ENCODE results near the gene FAM236B. TPM values are rescaled to one million over a fixed set of nuclear protein-coding genes. Genes with fewer than 3 reads are reported as not detected.
"Not testable (repeated sequence)": the region's sequence is repeated elsewhere in the genome, so short reads cannot be mapped to it uniquely, and the experiment has no call there.

Gene FAM236B
- total RNA-seq: not detected

GRCh38 chrX:72782560-72782959, at the start of gene FAM236B:
Gene FAM236B, minus strand, starts transcription at chrX:72782660. Its CDS starts 100 bp downstream, at chrX:72782560.
- not testable (repeated sequence) for H3K36me3 Mint-ChIP-seq

GRCh38 chrX:72830701-72831100, 48.2 kb upstream of the FAM236B start:
- H3K27ac Mint-ChIP-seq; H3K4me1 Mint-ChIP-seq (ENCODE audit: low read depth in 2 of 2); ATAC-seq; H3K4me3 Mint-ChIP-seq; H3K36me3 Mint-ChIP-seq; H3K9me3 Mint-ChIP-seq; H3K27me3 Mint-ChIP-seq; DNase-seq (ENCODE audit: low spot score): not testable (repeated sequence)

More at GRCh38 chrX:72782560-72782959, at the start of gene FAM236B:
- not testable (repeated sequence) for ATAC-seq; H3K27ac Mint-ChIP-seq; H3K27me3 Mint-ChIP-seq; H3K9me3 Mint-ChIP-seq; DNase-seq (ENCODE audit: low spot score); H3K4me3 Mint-ChIP-seq; H3K4me1 Mint-ChIP-seq (ENCODE audit: low read depth in 2 of 2)

GRCh38 chrX:72808110-72808509, 25.6 kb upstream of the FAM236B start, which contains the start of gene FAM236D:
Gene FAM236D, minus strand, starts transcription at chrX:72808210. Its CDS starts 100 bp downstream, at chrX:72808110.
- not testable (repeated sequence) for ATAC-seq; H3K36me3 Mint-ChIP-seq; H3K4me3 Mint-ChIP-seq; H3K4me1 Mint-ChIP-seq (ENCODE audit: low read depth in 2 of 2); DNase-seq (ENCODE audit: low spot score); H3K27ac Mint-ChIP-seq; H3K9me3 Mint-ChIP-seq; H3K27me3 Mint-ChIP-seq

GRCh38 chrX:72790390-72790789, 7.9 kb upstream of the FAM236B start:
- H3K4me1 Mint-ChIP-seq (ENCODE audit: low read depth in 2 of 2); H3K27me3 Mint-ChIP-seq: not testable (repeated sequence)

DNA sequence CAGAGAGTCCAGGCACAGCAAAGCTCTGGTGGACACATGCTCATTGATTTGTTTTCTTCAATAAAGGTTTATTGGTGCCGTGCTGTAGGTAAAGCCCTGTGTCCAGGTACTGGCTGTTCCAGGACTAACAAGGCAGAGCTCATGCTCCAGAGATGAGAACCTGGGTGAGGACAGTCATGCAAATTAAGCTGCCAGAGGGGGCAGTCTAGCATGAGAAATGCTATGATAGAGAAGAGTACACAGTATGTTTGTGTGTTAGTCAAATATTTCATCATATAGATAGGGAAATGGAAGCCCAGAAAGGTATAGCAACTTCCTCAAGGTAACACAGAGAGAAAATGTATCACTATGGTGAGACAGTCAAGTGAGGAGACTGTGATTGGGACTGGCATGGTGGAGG, 5.7 kb upstream of the FAM236B start:
- ATAC-seq; H3K4me3 Mint-ChIP-seq; H3K27me3 Mint-ChIP-seq; H3K27ac Mint-ChIP-seq; H3K9me3 Mint-ChIP-seq; H3K36me3 Mint-ChIP-seq; H3K4me1 Mint-ChIP-seq (ENCODE audit: low read depth in 2 of 2); DNase-seq (ENCODE audit: low spot score): not testable (repeated sequence)

More at GRCh38 chrX:72790390-72790789, 7.9 kb upstream of the FAM236B start:
- not testable (repeated sequence) for H3K9me3 Mint-ChIP-seq, H3K27ac Mint-ChIP-seq, H3K36me3 Mint-ChIP-seq, H3K4me3 Mint-ChIP-seq
- DNase-seq (ENCODE audit: low spot score): peak; percentile 37
- peak in 1 of 2 donors; percentile 56 for ATAC-seq

DNA sequence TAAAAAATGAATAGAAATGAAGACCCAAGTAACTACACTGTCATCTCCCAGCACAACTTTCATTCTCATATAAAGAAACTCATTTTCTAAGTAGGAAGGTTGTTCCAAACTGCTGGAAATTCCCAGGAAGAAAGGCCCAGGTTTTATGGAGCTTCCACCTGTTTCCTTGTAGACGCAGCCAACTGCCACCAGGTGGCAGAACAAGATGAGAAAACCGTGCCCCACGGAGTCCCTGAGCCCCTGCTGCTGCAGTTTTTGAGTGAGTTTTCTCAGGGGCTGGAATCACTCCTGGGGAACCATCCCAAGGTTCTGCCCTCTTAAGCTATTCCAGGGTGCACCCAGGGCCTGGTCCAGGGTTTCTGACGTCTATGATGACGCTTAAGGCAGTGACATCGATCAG, 1.5 kb upstream of the FAM236B start:
- H3K4me1 Mint-ChIP-seq (ENCODE audit: low read depth in 2 of 2); H3K4me3 Mint-ChIP-seq; ATAC-seq; DNase-seq (ENCODE audit: low spot score); H3K27ac Mint-ChIP-seq; H3K9me3 Mint-ChIP-seq; H3K27me3 Mint-ChIP-seq; H3K36me3 Mint-ChIP-seq: not testable (repeated sequence)

- not testable (repeated sequence) for H3K4me3 Mint-ChIP-seq; H3K27me3 Mint-ChIP-seq; H3K27ac Mint-ChIP-seq; ATAC-seq; DNase-seq (ENCODE audit: low spot score); H3K36me3 Mint-ChIP-seq; H3K4me1 Mint-ChIP-seq (ENCODE audit: low read depth in 2 of 2); H3K9me3 Mint-ChIP-seq
These were observed 991 bp upstream of the FAM236B start for GRCh38 chrX:72783365-72783936.

- not testable (repeated sequence) for H3K27ac Mint-ChIP-seq; H3K4me3 Mint-ChIP-seq; DNase-seq (ENCODE audit: low spot score); H3K4me1 Mint-ChIP-seq (ENCODE audit: low read depth in 2 of 2); H3K9me3 Mint-ChIP-seq; H3K27me3 Mint-ChIP-seq; ATAC-seq; H3K36me3 Mint-ChIP-seq
These were observed 4.3 kb downstream of the FAM236B start for GRCh38 chrX:72778146-72778545.

- not testable (repeated sequence) for H3K27ac Mint-ChIP-seq; H3K4me3 Mint-ChIP-seq; H3K36me3 Mint-ChIP-seq; H3K27me3 Mint-ChIP-seq; H3K4me1 Mint-ChIP-seq (ENCODE audit: low read depth in 2 of 2); DNase-seq (ENCODE audit: low spot score); H3K9me3 Mint-ChIP-seq
- peak in 1 of 2 donors; percentile 59 for ATAC-seq
These were observed 5.0 kb downstream of the FAM236B start for GRCh38 chrX:72777467-72777790.

GRCh38 chrX:72776653-72777466, 5.6 kb downstream of the FAM236B start, which contains the start of gene DMRTC1B:
Gene DMRTC1B, plus strand, starts transcription at chrX:72776890. Its CDS starts 68,246 bp downstream, at chrX:72845136.
- not testable (repeated sequence) for H3K27ac Mint-ChIP-seq; H3K27me3 Mint-ChIP-seq; H3K9me3 Mint-ChIP-seq; DNase-seq (ENCODE audit: low spot score); H3K4me3 Mint-ChIP-seq; H3K4me1 Mint-ChIP-seq (ENCODE audit: low read depth in 2 of 2); H3K36me3 Mint-ChIP-seq
- ATAC-seq: peak; percentile 71 to 72

DNA sequence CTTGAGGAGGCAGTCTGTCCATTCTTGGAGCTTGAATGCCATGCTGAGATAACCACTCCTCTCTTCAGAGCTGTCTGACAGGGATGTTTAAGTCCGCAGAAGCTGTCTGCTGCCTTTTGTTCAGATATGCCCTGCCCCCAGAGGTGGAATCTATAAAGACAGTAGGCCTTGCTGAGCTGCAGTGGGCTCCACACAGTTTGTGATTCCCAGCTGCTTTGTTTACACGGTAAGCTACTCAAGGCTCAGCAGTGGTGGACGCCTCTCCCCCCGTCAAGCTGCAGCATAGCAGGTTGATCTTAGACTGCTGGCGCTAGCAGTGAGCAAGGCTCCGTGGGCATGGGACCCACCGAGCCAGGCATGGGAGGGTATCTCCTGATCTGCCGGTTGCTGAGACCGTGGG, 22.0 kb downstream of the FAM236B start:
- H3K36me3 Mint-ChIP-seq; H3K9me3 Mint-ChIP-seq; H3K4me3 Mint-ChIP-seq; H3K27ac Mint-ChIP-seq; ATAC-seq; DNase-seq (ENCODE audit: low spot score); H3K4me1 Mint-ChIP-seq (ENCODE audit: low read depth in 2 of 2); H3K27me3 Mint-ChIP-seq: not testable (repeated sequence)

- ATAC-seq; H3K9me3 Mint-ChIP-seq; H3K4me1 Mint-ChIP-seq (ENCODE audit: low read depth in 2 of 2); H3K27ac Mint-ChIP-seq; DNase-seq (ENCODE audit: low spot score); H3K4me3 Mint-ChIP-seq; H3K36me3 Mint-ChIP-seq; H3K27me3 Mint-ChIP-seq: not testable (repeated sequence)
These were observed 33.9 kb downstream of the FAM236B start for GRCh38 chrX:72748545-72748944.

GRCh38 chrX:72745546-72745945, 36.9 kb downstream of the FAM236B start:
- H3K27ac Mint-ChIP-seq; H3K4me1 Mint-ChIP-seq (ENCODE audit: low read depth in 2 of 2); H3K27me3 Mint-ChIP-seq; ATAC-seq; H3K4me3 Mint-ChIP-seq; H3K9me3 Mint-ChIP-seq; DNase-seq (ENCODE audit: low spot score); H3K36me3 Mint-ChIP-seq: not testable (repeated sequence)

GRCh38 chrX:72735561-72735960, 46.9 kb downstream of the FAM236B start:
- Mint-ChIP-seq H3K4me3 (no peak overlapping the region), H3K9me3 (no peaks in the 10 kb centered on the region), H3K4me1 (ENCODE audit: low read depth in 2 of 2) (no peaks in the 10 kb centered on the region), H3K36me3 (no peaks in the 10 kb centered on the region), H3K27ac (no peak overlapping the region), H3K27me3 (peaks cover 44 to 54% of the 10 kb centered on the region in 2 donors)
- no peak for ATAC-seq
- DNase-seq (ENCODE audit: low spot score): no peak
